Measurements from ENCODE around the gene WDR44.
"Not testable (repeated sequence)": the region's sequence is repeated elsewhere in the genome, so short reads cannot be mapped to it uniquely, and the experiment has no call there.

Gene WDR44

GRCh38 chrX:118345464-118346257 lies at the start of gene WDR44:
Gene WDR44, plus strand, starts transcription at chrX:118346106. Its CDS starts 398 bp downstream, at chrX:118346504.
- peak; percentile 86 to 92 for DNase-seq (ENCODE audit: low spot score in 2 of 2)
- ATAC-seq (replicated peaks; ENCODE audit: extremely low read depth, poor library complexity, severe bottlenecking): peak; percentile 87
- peaks cover 9% of the 10 kb centered on the region for H3K36me3 Mint-ChIP-seq (ENCODE audit: insufficient read depth)

GRCh38 chrX:118305827-118306226 lies 40.1 kb upstream of the WDR44 start:
- H3K4me3 Mint-ChIP-seq; H3K27ac Mint-ChIP-seq (ENCODE audit: low read depth); DNase-seq (ENCODE audit: low spot score in 2 of 2); ATAC-seq (replicated peaks; ENCODE audit: extremely low read depth, poor library complexity, severe bottlenecking); H3K4me1 Mint-ChIP-seq; H3K9me3 Mint-ChIP-seq; H3K36me3 Mint-ChIP-seq (ENCODE audit: insufficient read depth); H3K27me3 Mint-ChIP-seq: not testable (repeated sequence)

More at GRCh38 chrX:118345464-118346257, at the start of gene WDR44:
- Mint-ChIP-seq H3K4me3 (peak within 1 kb of the TSS; percentile 100), H3K4me1 (peaks cover 29% of the 10 kb centered on the region), H3K9me3 (no peaks in the 10 kb centered on the region), H3K27ac (ENCODE audit: low read depth) (peak within 1 kb of the TSS; percentile 99), H3K27me3 (no peaks in the 10 kb centered on the region)

GRCh38 chrX:118315529-118315928 lies 30.4 kb upstream of the WDR44 start:
- ATAC-seq (replicated peaks; ENCODE audit: extremely low read depth, poor library complexity, severe bottlenecking): no peak

GRCh38 chrX:118324588-118324987 lies 21.3 kb upstream of the WDR44 start:
- Mint-ChIP-seq H3K36me3 (ENCODE audit: insufficient read depth) (no peaks in the 10 kb centered on the region), H3K4me3 (no peak overlapping the region), H3K4me1 (no peaks in the 10 kb centered on the region), H3K27ac (ENCODE audit: low read depth) (no peak overlapping the region), H3K9me3 (no peaks in the 10 kb centered on the region), H3K27me3 (no peaks in the 10 kb centered on the region)
- DNase-seq (ENCODE audit: low spot score in 2 of 2): no peak
- ATAC-seq (replicated peaks; ENCODE audit: extremely low read depth, poor library complexity, severe bottlenecking): no peak

More at GRCh38 chrX:118315529-118315928, 30.4 kb upstream of the WDR44 start:
- Mint-ChIP-seq H3K4me1 (no peaks in the 10 kb centered on the region), H3K27ac (ENCODE audit: low read depth) (no peak overlapping the region), H3K27me3 (peaks cover 20% of the 10 kb centered on the region), H3K36me3 (ENCODE audit: insufficient read depth) (no peaks in the 10 kb centered on the region), H3K4me3 (no peak overlapping the region), H3K9me3 (no peaks in the 10 kb centered on the region)
- no peak for DNase-seq (ENCODE audit: low spot score in 2 of 2)

GRCh38 chrX:118325453-118325852 lies 20.5 kb upstream of the WDR44 start:
- ATAC-seq (replicated peaks; ENCODE audit: extremely low read depth, poor library complexity, severe bottlenecking) (no peak), DNase-seq (ENCODE audit: low spot score in 2 of 2) (no peak)
- Mint-ChIP-seq H3K27ac (ENCODE audit: low read depth) (no peak overlapping the region), H3K9me3 (no peaks in the 10 kb centered on the region), H3K27me3 (no peaks in the 10 kb centered on the region), H3K36me3 (ENCODE audit: insufficient read depth) (no peaks in the 10 kb centered on the region), H3K4me3 (no peak overlapping the region), H3K4me1 (no peaks in the 10 kb centered on the region)

- no peaks in the 10 kb centered on the region for H3K4me1 Mint-ChIP-seq
- H3K4me3 Mint-ChIP-seq: no peak overlapping the region
- H3K27me3 Mint-ChIP-seq: no peaks in the 10 kb centered on the region
- no peaks in the 10 kb centered on the region for H3K9me3 Mint-ChIP-seq
- DNase-seq (ENCODE audit: low spot score in 2 of 2) (no peak), ATAC-seq (replicated peaks; ENCODE audit: extremely low read depth, poor library complexity, severe bottlenecking) (no peak)
- H3K36me3 Mint-ChIP-seq (ENCODE audit: insufficient read depth): no peaks in the 10 kb centered on the region
- H3K27ac Mint-ChIP-seq (ENCODE audit: low read depth): no peak overlapping the region
These were observed 16.7 kb upstream of the WDR44 start for GRCh38 chrX:118329175-118329574.

GRCh38 chrX:118337687-118338086 lies 8.2 kb upstream of the WDR44 start:
- Mint-ChIP-seq H3K4me3 (no peak overlapping the region), H3K9me3 (no peaks in the 10 kb centered on the region), H3K4me1 (no peaks in the 10 kb centered on the region), H3K27me3 (no peaks in the 10 kb centered on the region), H3K27ac (ENCODE audit: low read depth) (no peak overlapping the region), H3K36me3 (ENCODE audit: insufficient read depth) (no peaks in the 10 kb centered on the region)
- DNase-seq (ENCODE audit: low spot score in 2 of 2) (no peak), ATAC-seq (replicated peaks; ENCODE audit: extremely low read depth, poor library complexity, severe bottlenecking) (no peak)

GRCh38 chrX:118338930-118339329 lies 7.0 kb upstream of the WDR44 start:
- Mint-ChIP-seq H3K9me3 (no peaks in the 10 kb centered on the region), H3K36me3 (ENCODE audit: insufficient read depth) (no peaks in the 10 kb centered on the region), H3K27me3 (no peaks in the 10 kb centered on the region), H3K4me1 (no peaks in the 10 kb centered on the region), H3K27ac (ENCODE audit: low read depth) (no peak overlapping the region), H3K4me3 (no peak overlapping the region)
- DNase-seq (ENCODE audit: low spot score in 2 of 2): no peak
- no peak for ATAC-seq (replicated peaks; ENCODE audit: extremely low read depth, poor library complexity, severe bottlenecking)

- no peak for ATAC-seq (replicated peaks; ENCODE audit: extremely low read depth, poor library complexity, severe bottlenecking)
- Mint-ChIP-seq H3K27me3 (no peaks in the 10 kb centered on the region), H3K36me3 (ENCODE audit: insufficient read depth) (peaks cover 9% of the 10 kb centered on the region), H3K9me3 (no peaks in the 10 kb centered on the region), H3K4me3 (peak overlapping the region; percentile 100), H3K4me1 (peaks cover 23% of the 10 kb centered on the region), H3K27ac (ENCODE audit: low read depth) (peak overlapping the region; percentile 99)
- no peak for DNase-seq (ENCODE audit: low spot score in 2 of 2)
These were observed 852 bp upstream of the WDR44 start for GRCh38 chrX:118345045-118345463.

- H3K27ac Mint-ChIP-seq (ENCODE audit: low read depth): peak overlapping the region; percentile 99
- DNase-seq (ENCODE audit: low spot score in 2 of 2) (peak; percentile 19 to 27), ATAC-seq (replicated peaks; ENCODE audit: extremely low read depth, poor library complexity, severe bottlenecking) (peak; percentile 37)
- H3K27me3 Mint-ChIP-seq: no peaks in the 10 kb centered on the region
- peak overlapping the region; percentile 100 for H3K4me3 Mint-ChIP-seq
- peaks cover 30% of the 10 kb centered on the region for H3K4me1 Mint-ChIP-seq
- peaks cover 10% of the 10 kb centered on the region for H3K36me3 Mint-ChIP-seq (ENCODE audit: insufficient read depth)
- H3K9me3 Mint-ChIP-seq: no peaks in the 10 kb centered on the region
These were observed 570 bp downstream of the WDR44 start for GRCh38 chrX:118346258-118347094.

GRCh38 chrX:118347131-118347530 lies 1.2 kb downstream of the WDR44 start:
- Mint-ChIP-seq H3K9me3 (no peaks in the 10 kb centered on the region), H3K4me1 (peaks cover 30% of the 10 kb centered on the region), H3K27me3 (no peaks in the 10 kb centered on the region), H3K27ac (ENCODE audit: low read depth) (peak overlapping the region; percentile 99), H3K4me3 (peak overlapping the region; percentile 100), H3K36me3 (ENCODE audit: insufficient read depth) (peaks cover 11% of the 10 kb centered on the region)
- ATAC-seq (replicated peaks; ENCODE audit: extremely low read depth, poor library complexity, severe bottlenecking): no peak
- DNase-seq (ENCODE audit: low spot score in 2 of 2): no peak

- Mint-ChIP-seq H3K36me3 (ENCODE audit: insufficient read depth) (peaks cover 11% of the 10 kb centered on the region), H3K27ac (ENCODE audit: low read depth) (peak overlapping the region; percentile 99), H3K9me3 (no peaks in the 10 kb centered on the region), H3K27me3 (no peaks in the 10 kb centered on the region), H3K4me3 (peak overlapping the region; percentile 100), H3K4me1 (peaks cover 34% of the 10 kb centered on the region)
- no peak for DNase-seq (ENCODE audit: low spot score in 2 of 2)
- ATAC-seq (replicated peaks; ENCODE audit: extremely low read depth, poor library complexity, severe bottlenecking): no peak
These were observed 1.8 kb downstream of the WDR44 start for GRCh38 chrX:118347736-118348135.

Measured in central memory CD8-positive, alpha-beta T cell (primary cell).